Suprapubic skin (tissue), 4 donors: ENCODE data around the gene KCNK6. TPM values are rescaled to one million over a fixed set of nuclear protein-coding genes. Genes with fewer than 3 reads are reported as not detected.

Experiments used
- DNase-seq, 2 donors: peaks; one replicate each; pipeline ENCODE4 v3.0.0-alpha.2; 2019; ENCODE audit warnings: low spot score in 2 of 2
- H3K27ac ChIP-seq: fragments of 200-600 bp; sonication (generic); one replicate; pipeline ENCODE4 v1.5.1; 2019
- H3K27me3 ChIP-seq: fragments of 200-600 bp; sonication (generic); one replicate; pipeline ENCODE4 v1.5.1; 2019
- H3K36me3 ChIP-seq: fragments of 200-600 bp; sonication (generic); one replicate; pipeline ENCODE4 v1.5.1; 2019
- H3K4me1 ChIP-seq: fragments of 200-600 bp; sonication (generic); one replicate; pipeline ENCODE4 v1.5.1; 2019
- H3K4me3 ChIP-seq: fragments of 200-600 bp; sonication (generic); one replicate; pipeline ENCODE4 v1.5.1; 2019; ENCODE audit warnings: mild to moderate bottlenecking
- H3K9me3 ChIP-seq: fragments of 200-600 bp; sonication (generic); one replicate; pipeline ENCODE4 v1.5.1; 2019
- EP300 ChIP-seq: sonication (generic); formaldehyde crosslinking; IDR thresholded peaks from one replicate; pipeline ENCODE4 v1.6.1; 2017; ENCODE audit warnings: antibody characterized with exemption
- POLR2A ChIP-seq, 2 donors: fragments of 450-650 bp; IDR thresholded peaks; one replicate each; pipeline ENCODE4 v1.6.1; 2017; ENCODE audit warnings: antibody characterized with exemption in 2 of 2, mild to moderate bottlenecking in 2 of 2, moderate library complexity in 2 of 2
- POLR2AphosphoS5 ChIP-seq, 3 donors: sonication (generic); formaldehyde crosslinking; IDR thresholded peaks; one replicate each; pipeline ENCODE4 v1.6.1; 2017; ENCODE audit warnings: antibody characterized with exemption in 3 of 3
- WGBS: methylation state at CpG from one replicate; pipeline ENCODE4 v1.1.5; 2018; 5-methylcytosine and 5-hydroxymethylcytosine counted together
- total RNA-seq, 4 donors: library from RNA; depleted of rRNA; stranded (reverse); fragments of >200 nt; gene quantifications; one replicate each; pipeline ENCODE4 v1.1.0, GENCODE V29; 2016
- TF ChIP-seq, protein P1 (sequence below), 2 donors: fragments of 200-600 bp in 1 of 2; fragments of 450-650 bp in 1 of 2; sonication (generic) in 1 of 2; IDR thresholded peaks; one replicate each; pipeline ENCODE4 v1.5.1; 2016 to 2019; ENCODE audit warnings: antibody characterized with exemption in 2 of 2, mild to moderate bottlenecking in 1 of 2, moderate library complexity in 1 of 2

Gene KCNK6
- total RNA-seq, 4 donors from 2014 or later = 18.6 to 27.4 (median 22.8) TPM

- DNase-seq = no peak
- H3K27ac ChIP-seq = peak overlapping the region; percentile 73
- WGBS = 37% methylated on average over 8 of the region's 8 CpGs
- no peaks in the 10 kb centered on the region for H3K27me3 ChIP-seq
- peaks cover 51% of the 10 kb centered on the region for H3K4me1 ChIP-seq
- no peaks in the 10 kb centered on the region for H3K36me3 ChIP-seq
- peak overlapping the region; percentile 60 for H3K4me3 ChIP-seq
- no peaks in the 10 kb centered on the region for H3K9me3 ChIP-seq
- no peak for TF ChIP-seq POLR2A (IDR thresholded peaks at IDR 0.05)
- TF ChIP-seq, protein P1, sequence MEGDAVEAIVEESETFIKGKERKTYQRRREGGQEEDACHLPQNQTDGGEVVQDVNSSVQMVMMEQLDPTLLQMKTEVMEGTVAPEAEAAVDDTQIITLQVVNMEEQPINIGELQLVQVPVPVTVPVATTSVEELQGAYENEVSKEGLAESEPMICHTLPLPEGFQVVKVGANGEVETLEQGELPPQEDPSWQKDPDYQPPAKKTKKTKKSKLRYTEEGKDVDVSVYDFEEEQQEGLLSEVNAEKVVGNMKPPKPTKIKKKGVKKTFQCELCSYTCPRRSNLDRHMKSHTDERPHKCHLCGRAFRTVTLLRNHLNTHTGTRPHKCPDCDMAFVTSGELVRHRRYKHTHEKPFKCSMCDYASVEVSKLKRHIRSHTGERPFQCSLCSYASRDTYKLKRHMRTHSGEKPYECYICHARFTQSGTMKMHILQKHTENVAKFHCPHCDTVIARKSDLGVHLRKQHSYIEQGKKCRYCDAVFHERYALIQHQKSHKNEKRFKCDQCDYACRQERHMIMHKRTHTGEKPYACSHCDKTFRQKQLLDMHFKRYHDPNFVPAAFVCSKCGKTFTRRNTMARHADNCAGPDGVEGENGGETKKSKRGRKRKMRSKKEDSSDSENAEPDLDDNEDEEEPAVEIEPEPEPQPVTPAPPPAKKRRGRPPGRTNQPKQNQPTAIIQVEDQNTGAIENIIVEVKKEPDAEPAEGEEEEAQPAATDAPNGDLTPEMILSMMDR (IDR thresholded peaks at IDR 0.05) = no peak
- no peak for TF ChIP-seq EP300
- no peak for TF ChIP-seq POLR2AphosphoS5 (IDR thresholded peaks at IDR 0.05)
These were observed 3.1 kb upstream of the KCNK6 start for GRCh38 chr19:38316477-38317067.

DNA sequence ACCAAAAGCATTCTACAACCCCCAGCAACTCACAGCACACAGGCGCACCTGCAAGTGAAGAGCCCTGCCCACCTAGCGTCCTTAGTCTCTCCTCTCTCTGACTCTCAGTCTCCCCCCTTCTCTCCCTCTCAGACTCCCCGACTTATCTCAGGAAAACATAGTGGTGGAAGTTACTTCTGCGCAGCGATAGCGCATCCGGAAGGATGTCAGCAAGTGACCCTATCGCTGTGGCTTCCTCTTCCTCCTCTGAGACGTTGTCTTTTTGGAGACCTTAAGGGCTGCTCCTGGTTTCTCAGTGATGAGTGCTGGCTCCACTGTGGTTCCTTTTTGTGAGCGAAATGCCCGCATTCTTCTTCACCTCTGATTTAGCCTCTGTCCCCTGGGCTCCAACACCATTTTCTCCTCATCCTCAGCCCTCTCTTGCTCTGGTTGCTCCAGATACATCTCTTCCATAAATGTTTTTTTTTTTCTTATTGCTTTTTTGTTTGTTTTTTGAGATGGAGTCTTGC, 2.5 kb upstream of the KCNK6 start:
- H3K27ac ChIP-seq = no peak overlapping the region
- no peaks in the 10 kb centered on the region for H3K9me3 ChIP-seq
- no peak for DNase-seq
- 78% methylated on average over 11 of the region's 11 CpGs for WGBS
- H3K36me3 ChIP-seq = no peaks in the 10 kb centered on the region
- no peak for TF ChIP-seq POLR2AphosphoS5 (IDR thresholded peaks at IDR 0.05)
- no peak for TF ChIP-seq EP300
- no peak for TF ChIP-seq POLR2A (IDR thresholded peaks at IDR 0.05)
- TF ChIP-seq, protein P1 (IDR thresholded peaks at IDR 0.05) = no peak
- no peak overlapping the region for H3K4me3 ChIP-seq
- peaks cover 57% of the 10 kb centered on the region for H3K4me1 ChIP-seq
- H3K27me3 ChIP-seq = no peaks in the 10 kb centered on the region

DNA sequence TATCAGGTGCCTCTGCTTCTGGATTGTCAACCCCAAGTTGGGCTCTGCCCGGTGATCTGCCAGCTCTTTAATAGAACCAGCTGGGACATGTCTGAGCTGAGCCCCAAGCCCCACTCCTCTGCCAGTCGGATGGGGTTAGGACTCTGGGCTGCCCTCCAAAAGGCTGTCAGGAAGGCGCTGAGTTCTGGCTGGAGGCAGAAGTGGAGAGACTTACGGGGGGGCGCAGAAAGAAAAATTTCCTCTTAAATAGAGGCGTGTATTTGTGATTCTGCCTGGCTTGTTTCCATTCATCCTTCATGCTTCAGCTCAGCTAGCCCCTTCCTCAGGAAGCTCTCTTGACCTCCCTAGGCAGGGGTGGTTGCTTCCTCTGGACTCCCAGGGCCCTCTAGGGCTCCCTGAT, 985 bp upstream of the KCNK6 start:
- no peak for TF ChIP-seq EP300
- TF ChIP-seq, protein P1 (IDR thresholded peaks at IDR 0.05) = no peak
- TF ChIP-seq POLR2A (IDR thresholded peaks at IDR 0.05) = no peak
- no peak for TF ChIP-seq POLR2AphosphoS5 (IDR thresholded peaks at IDR 0.05)
- Histone ChIP-seq H3K4me1 (peaks cover 68% of the 10 kb centered on the region), H3K27me3 (no peaks in the 10 kb centered on the region), H3K4me3 (no peak overlapping the region), H3K27ac (no peak overlapping the region), H3K9me3 (no peaks in the 10 kb centered on the region), H3K36me3 (no peaks in the 10 kb centered on the region)
- WGBS = 37% methylated on average over 6 of the region's 6 CpGs
- no peak for DNase-seq

- H3K4me1 ChIP-seq = peaks cover 66% of the 10 kb centered on the region
- 66% methylated on average over 3 of the region's 3 CpGs for WGBS
- DNase-seq = no peak
- peak overlapping the region; percentile 73 for H3K27ac ChIP-seq
- TF ChIP-seq, protein P1 (IDR thresholded peaks at IDR 0.05) = no peak
- TF ChIP-seq EP300 = no peak
- H3K27me3 ChIP-seq = no peaks in the 10 kb centered on the region
- peak overlapping the region; percentile 59 for H3K4me3 ChIP-seq
- H3K36me3 ChIP-seq = peaks cover 10% of the 10 kb centered on the region
- no peaks in the 10 kb centered on the region for H3K9me3 ChIP-seq
These were observed 1.3 kb downstream of the KCNK6 start for GRCh38 chr19:38320969-38321339.

DNA sequence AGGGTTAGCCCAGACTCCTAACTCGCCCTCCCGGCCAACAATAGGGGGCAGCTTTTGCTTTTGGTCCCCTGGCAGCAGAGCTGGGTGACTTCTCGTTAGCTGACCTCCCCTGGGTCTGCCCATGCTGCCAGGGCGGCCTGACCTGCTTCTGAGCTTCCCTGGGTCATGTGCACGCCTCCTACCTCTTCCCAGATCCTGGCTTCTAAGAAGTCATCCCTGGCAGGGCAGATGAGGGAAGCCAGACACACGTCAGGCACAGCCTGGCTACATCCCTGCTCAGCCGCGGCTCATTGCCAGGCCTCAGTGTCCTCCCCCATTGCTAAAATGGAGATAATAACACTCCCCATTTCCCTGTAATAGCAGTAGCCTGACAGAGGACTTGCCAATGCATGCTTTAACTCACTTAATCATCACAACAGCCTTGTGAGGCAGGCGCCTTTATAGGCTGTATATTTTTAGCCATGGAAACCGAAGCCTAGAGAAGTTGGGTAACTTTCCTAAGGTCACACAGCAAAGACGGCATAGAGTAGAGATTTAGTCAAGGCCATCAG, 2.1 kb downstream of the KCNK6 start:
- H3K9me3 ChIP-seq = no peaks in the 10 kb centered on the region
- peaks cover 18% of the 10 kb centered on the region for H3K36me3 ChIP-seq
- H3K4me1 ChIP-seq = peaks cover 59% of the 10 kb centered on the region
- peak overlapping the region; percentile 59 for H3K4me3 ChIP-seq
- H3K27me3 ChIP-seq = no peaks in the 10 kb centered on the region
- no peak for DNase-seq
- peak overlapping the region; percentile 73 for H3K27ac ChIP-seq
- TF ChIP-seq POLR2A (IDR thresholded peaks at IDR 0.05) (no peak), POLR2AphosphoS5 (IDR thresholded peaks at IDR 0.05) (no peak), EP300 (no peak)
- TF ChIP-seq, protein P1 (IDR thresholded peaks at IDR 0.05) = no peak
- 41% methylated on average over 11 of the region's 11 CpGs for WGBS
